GM19043 (cell line): ENCODE results near the gene KHDRBS1.
A peak's percentile ranks its signal among the peaks of the same experiment; 100 is the strongest.
"Not testable (repeated sequence)": the region's sequence is repeated elsewhere in the genome, so short reads cannot be mapped to it uniquely, and the experiment has no call there.

Experiments
- ATAC-seq: cut with Tn5 transposase; IDR thresholded peaks from one replicate; pipeline ENCODE4 v1.9.1; 2021; ENCODE audit warnings: low read depth; ENCODE audit not compliant: unreplicated experiment

KHDRBS1 gene

GRCh38 chr1:32060914-32061313 lies 47.2 kb downstream of the KHDRBS1 start:
- no peak for ATAC-seq

- no peak for ATAC-seq
Measured at GRCh38 chr1:32062867-32063230, 49.2 kb downstream of the KHDRBS1 start.

- no peak for ATAC-seq
Measured at GRCh38 chr1:32063261-32063681, 49.6 kb downstream of the KHDRBS1 start.

GRCh38 chr1:32065613-32066488 lies 52.2 kb downstream of the KHDRBS1 start:
- ATAC-seq, result not testable (repeated sequence)

- no peak for ATAC-seq
Measured at GRCh38 chr1:32066489-32066873, 52.8 kb downstream of the KHDRBS1 start.

- no peak for ATAC-seq
Measured at GRCh38 chr1:32068957-32069588, 55.4 kb downstream of the KHDRBS1 start.

- ATAC-seq, result no peak
Measured at GRCh38 chr1:32071758-32072621, 58.3 kb downstream of the KHDRBS1 start.

GRCh38 chr1:32072622-32073298 lies 59.1 kb downstream of the KHDRBS1 start, which contains the start of gene TMEM39B:
TMEM39B (plus strand) TSS chr1:32072939; CDS start chr1:32073048, 109 bp downstream.
- peak; percentile 91 for ATAC-seq

- peak; percentile 12 for ATAC-seq
Measured at GRCh38 chr1:32073299-32074229, 59.9 kb downstream of the KHDRBS1 start.

- no peak for ATAC-seq
Measured at GRCh38 chr1:32074841-32075240, 61.2 kb downstream of the KHDRBS1 start.

- ATAC-seq, result no peak
Measured at GRCh38 chr1:32077451-32077850, 63.8 kb downstream of the KHDRBS1 start.

GRCh38 chr1:32082022-32082421 lies 68.4 kb downstream of the KHDRBS1 start:
- no peak for ATAC-seq

- not testable (repeated sequence) for ATAC-seq
Measured at GRCh38 chr1:32086381-32086780, 72.7 kb downstream of the KHDRBS1 start.

GRCh38 chr1:32091176-32091575 lies 77.5 kb downstream of the KHDRBS1 start:
- ATAC-seq, result no peak

GRCh38 chr1:32091591-32091990 lies 77.9 kb downstream of the KHDRBS1 start:
- ATAC-seq, result no peak
